Measurements from ENCODE around the gene ZNF132.

DNA sequence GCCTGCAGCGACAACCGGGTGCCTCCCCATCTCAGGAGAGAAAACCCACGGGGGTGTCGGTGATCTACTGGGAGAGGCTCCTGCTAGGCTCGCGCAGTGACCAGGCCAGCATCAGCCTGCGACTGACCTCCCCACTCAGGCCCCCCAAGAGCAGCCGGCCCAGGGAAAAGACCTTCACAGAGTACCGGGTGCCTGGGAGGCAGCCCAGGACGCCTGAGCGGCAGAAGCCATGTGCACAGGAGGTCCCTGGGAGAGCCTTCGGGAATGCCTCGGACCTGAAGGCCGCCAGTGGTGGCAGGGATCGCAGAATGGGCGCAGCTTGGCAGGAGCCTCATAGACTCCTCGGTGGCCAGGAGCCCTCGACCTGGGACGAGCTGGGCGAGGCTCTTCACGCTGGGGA is 15.4 kb upstream of the ZNF132 start:
- TF ChIP-seq, protein P1, sequence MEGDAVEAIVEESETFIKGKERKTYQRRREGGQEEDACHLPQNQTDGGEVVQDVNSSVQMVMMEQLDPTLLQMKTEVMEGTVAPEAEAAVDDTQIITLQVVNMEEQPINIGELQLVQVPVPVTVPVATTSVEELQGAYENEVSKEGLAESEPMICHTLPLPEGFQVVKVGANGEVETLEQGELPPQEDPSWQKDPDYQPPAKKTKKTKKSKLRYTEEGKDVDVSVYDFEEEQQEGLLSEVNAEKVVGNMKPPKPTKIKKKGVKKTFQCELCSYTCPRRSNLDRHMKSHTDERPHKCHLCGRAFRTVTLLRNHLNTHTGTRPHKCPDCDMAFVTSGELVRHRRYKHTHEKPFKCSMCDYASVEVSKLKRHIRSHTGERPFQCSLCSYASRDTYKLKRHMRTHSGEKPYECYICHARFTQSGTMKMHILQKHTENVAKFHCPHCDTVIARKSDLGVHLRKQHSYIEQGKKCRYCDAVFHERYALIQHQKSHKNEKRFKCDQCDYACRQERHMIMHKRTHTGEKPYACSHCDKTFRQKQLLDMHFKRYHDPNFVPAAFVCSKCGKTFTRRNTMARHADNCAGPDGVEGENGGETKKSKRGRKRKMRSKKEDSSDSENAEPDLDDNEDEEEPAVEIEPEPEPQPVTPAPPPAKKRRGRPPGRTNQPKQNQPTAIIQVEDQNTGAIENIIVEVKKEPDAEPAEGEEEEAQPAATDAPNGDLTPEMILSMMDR (IDR thresholded peaks at IDR 0.05): no peak
- TF ChIP-seq EZH2phosphoT487 (IDR thresholded peaks at IDR 0.05): no peak

All from neural progenitor cell (in vitro differentiated cells).